Stomach (tissue), 9 donors: ENCODE measurements around the gene STN1. TPM values are rescaled to one million over a fixed set of nuclear protein-coding genes. Genes with fewer than 3 reads are reported as not detected.

Source experiments
- DNase-seq, 2 donors: peaks; one replicate each; pipeline versions ENCODE4 v3.0.0 to v3.0.0-alpha.2; 2013 to 2019
- H3K27ac ChIP-seq, 5 donors: fragments of 200-600 bp in 4 of 5; sonication (generic) in 4 of 5; one replicate each; pipeline ENCODE4 v1.5.1; 2013 to 2019; ENCODE audit warnings: mild to moderate bottlenecking in 1 of 5, moderate library complexity in 1 of 5
- H3K27me3 ChIP-seq, 3 donors: fragments of 200-600 bp; sonication (generic); one replicate each; pipeline ENCODE4 v1.5.1; 2017 to 2019; ENCODE audit warnings: mixed run types in 1 of 3
- H3K36me3 ChIP-seq, 4 donors: fragments of 200-600 bp; sonication (generic); 1 replicate in 3 of 4; 2 replicates in 1 of 4; pipeline ENCODE4 v1.5.1; 2016 to 2019
- H3K4me1 ChIP-seq, 4 donors: fragments of 200-600 bp; sonication (generic); one replicate each; pipeline ENCODE4 v1.5.1; 2016 to 2019
- H3K4me3 ChIP-seq, 4 donors: fragments of 200-600 bp; sonication (generic) in 3 of 4; one replicate each; pipeline ENCODE4 v1.5.1; 2016 to 2019; ENCODE audit warnings: mild to moderate bottlenecking in 1 of 4
- H3K9me3 ChIP-seq, 4 donors: fragments of 200-600 bp; sonication (generic); one replicate each; pipeline ENCODE4 v1.5.1; 2016 to 2019
- CTCF ChIP-seq, 7 experiments: fragments of 450-650 bp in 4 of 7; fragments of 200-600 bp in 3 of 7; sonication (generic) in 3 of 7; IDR thresholded peaks; one replicate each; pipeline ENCODE4 v1.5.1; 2016 to 2019; ENCODE audit warnings: antibody characterized with exemption in 7 of 7, control low read depth in 2 of 7, mild to moderate bottlenecking in 1 of 7
- EP300 ChIP-seq: sonication (generic); formaldehyde crosslinking; IDR thresholded peaks from one replicate; pipeline ENCODE4 v1.6.1; 2017; ENCODE audit warnings: antibody characterized with exemption
- POLR2A ChIP-seq, 4 donors: fragments of 450-650 bp; IDR thresholded peaks; one replicate each; pipeline ENCODE4 v1.6.1; 2016; ENCODE audit warnings: antibody characterized with exemption in 4 of 4, control low read depth in 2 of 4, mild to moderate bottlenecking in 1 of 4, moderate library complexity in 1 of 4
- POLR2AphosphoS5 ChIP-seq, 3 donors: sonication (generic); formaldehyde crosslinking; IDR thresholded peaks; one replicate each; pipeline ENCODE4 v1.6.1; 2016; ENCODE audit warnings: antibody characterized with exemption in 3 of 3
- WGBS, 5 donors: extraction: QIAGEN DNeasy Blood & Tissue Kit in 3 of 5; methylation state at CpG; one replicate each; pipeline versions ENCODE4 v1.1.5 to v1.1.7; 2013 to 2018; 5-methylcytosine and 5-hydroxymethylcytosine counted together
- intact Hi-C: fragments of 100-400 bp; cut with DNase I; formaldehyde crosslinking; loops from one replicate; pipeline ENCODE4 v1.15.1; 2023; ENCODE audit warnings: low total_unique reads
- polyA plus RNA-seq, 3 donors: library from polyadenylated mRNA; stranded (reverse); fragments of 200-250 nt; gene quantifications; one replicate each; pipeline ENCODE4 v1.2.3, GENCODE V29; 2013
- total RNA-seq, 5 donors: library from RNA; depleted of rRNA; stranded (reverse); fragments of >200 nt; gene quantifications; one replicate each; pipeline versions ENCODE4 v1.1.0 to v1.2.3, GENCODE V29; 2014 to 2016
- donor health status: healthy with polysubstance abuse.
- donor health status: Bipolar disorder and iron deficiency.
- donor health status: healthy.

STN1 gene
- total and polyA plus RNA-seq, 8 donors = 0.45 to 41.1 (median 20.5) TPM

- DNase-seq = peak in 1 of 2 donors; percentile 72
- 19 to 35% (median 27%) methylated on average over 5 to 6 of the region's 6 CpGs for WGBS, 5 donors
- intact Hi-C loops = no loop called here
- H3K4me3 ChIP-seq = no peak overlapping the region
- H3K4me1 ChIP-seq = peaks cover 30 to 61% (median 43%) of the 10 kb centered on the region in 4 donors
- no peaks in the 10 kb centered on the region for H3K27me3 ChIP-seq
- peak overlapping the region; percentile 46 to 72 (median 66) for H3K27ac ChIP-seq
- no peaks in the 10 kb centered on the region for H3K9me3 ChIP-seq
- no peaks in the 10 kb centered on the region for H3K36me3 ChIP-seq
- no peak for TF ChIP-seq EP300
- no peak for TF ChIP-seq CTCF (IDR thresholded peaks at IDR 0.05)
- TF ChIP-seq POLR2AphosphoS5 (IDR thresholded peaks at IDR 0.05) = peak in 2 of 3 donors; percentile 23 to 30
- TF ChIP-seq POLR2A (IDR thresholded peaks at IDR 0.05) = no peak
These were observed 74.0 kb downstream of the STN1 start for GRCh38 chr10:103843854-103844570.

- Histone ChIP-seq H3K27me3 (no peaks in the 10 kb centered on the region), H3K27ac (peak overlapping the region in 3 of 5 donors; percentile 66 to 72 (median 71)), H3K4me3 (no peak overlapping the region), H3K4me1 (peaks cover 30 to 61% (median 44%) of the 10 kb centered on the region in 4 donors), H3K9me3 (no peaks in the 10 kb centered on the region), H3K36me3 (no peaks in the 10 kb centered on the region)
- 52 to 70% (median 60%) methylated on average over 3 of the region's 3 CpGs for WGBS, 5 donors
- TF ChIP-seq POLR2A (IDR thresholded peaks at IDR 0.05) = no peak
- no peak for TF ChIP-seq EP300
- no peak for TF ChIP-seq POLR2AphosphoS5 (IDR thresholded peaks at IDR 0.05)
- TF ChIP-seq CTCF (IDR thresholded peaks at IDR 0.05) = no peak
- DNase-seq = no peak
- intact Hi-C loops = no loop called here
These were observed 74.9 kb downstream of the STN1 start for GRCh38 chr10:103843045-103843444.

GRCh38 chr10:103842605-103843004 lies 75.4 kb downstream of the STN1 start:
- Histone ChIP-seq H3K9me3 (no peaks in the 10 kb centered on the region), H3K27ac (peak overlapping the region in 1 of 5 donors; percentile 71), H3K27me3 (no peaks in the 10 kb centered on the region), H3K36me3 (no peaks in the 10 kb centered on the region), H3K4me1 (peaks cover 30 to 61% (median 46%) of the 10 kb centered on the region in 4 donors), H3K4me3 (no peak overlapping the region)
- intact Hi-C loops = no loop called here
- TF ChIP-seq POLR2AphosphoS5 (IDR thresholded peaks at IDR 0.05) (peak in 1 of 3 donors; percentile 56), CTCF (IDR thresholded peaks at IDR 0.05) (no peak)
- WGBS, 5 donors = 25 to 44% (median 40%) methylated on average over 6 to 7 of the region's 7 CpGs
- peak in 1 of 2 donors; percentile 12 for DNase-seq

- Histone ChIP-seq H3K4me3 (no peak overlapping the region), H3K27ac (no peak overlapping the region), H3K27me3 (no peaks in the 10 kb centered on the region), H3K4me1 (peaks cover 30 to 71% (median 50%) of the 10 kb centered on the region in 4 donors), H3K9me3 (no peaks in the 10 kb centered on the region), H3K36me3 (no peaks in the 10 kb centered on the region)
- 87 to 91% (median 90%) methylated on average over 7 of the region's 7 CpGs for whole genome bisulfite sequencing, 5 donors
- TF ChIP-seq POLR2AphosphoS5 (IDR thresholded peaks at IDR 0.05) = no peak
- TF ChIP-seq CTCF (IDR thresholded peaks at IDR 0.05) = no peak
- no peak for TF ChIP-seq POLR2A (IDR thresholded peaks at IDR 0.05)
- TF ChIP-seq EP300 = no peak
- DNase-seq = no peak
- intact Hi-C loops = no loop called here
These were observed 76.5 kb downstream of the STN1 start for GRCh38 chr10:103841519-103841918.
